ENCODE results near the gene ATG5.
"Not testable (repeated sequence)": the region's sequence is repeated elsewhere in the genome, so short reads cannot be mapped to it uniquely, and the experiment has no call there.

ATG5 gene

GRCh38 chr6:106173124-106173879 lies 152.3 kb downstream of the ATG5 start:
- DNase-seq = no peak

GRCh38 chr6:106170030-106170791 lies 155.3 kb downstream of the ATG5 start:
- DNase-seq = no peak

GRCh38 chr6:106169517-106169916 lies 156.0 kb downstream of the ATG5 start:
- DNase-seq = no peak

- DNase-seq = no peak
Observed at GRCh38 chr6:106168097-106168888, 157.3 kb downstream of the ATG5 start.

- DNase-seq = no peak
Observed at GRCh38 chr6:106167096-106167814, 158.3 kb downstream of the ATG5 start.

- no peak for DNase-seq
Observed at GRCh38 chr6:106165885-106166485, 159.6 kb downstream of the ATG5 start.

GRCh38 chr6:106163966-106164877 lies 161.3 kb downstream of the ATG5 start:
- no peak for DNase-seq

GRCh38 chr6:106163446-106163965 lies 162.1 kb downstream of the ATG5 start:
- DNase-seq = no peak

- no peak for DNase-seq
Observed at GRCh38 chr6:106162921-106163320, 162.6 kb downstream of the ATG5 start.

GRCh38 chr6:106161893-106162292 lies 163.7 kb downstream of the ATG5 start:
- DNase-seq = no peak

GRCh38 chr6:106161311-106161874 lies 164.2 kb downstream of the ATG5 start:
- no peak for DNase-seq

- no peak for DNase-seq
Observed at GRCh38 chr6:106160189-106160588, 165.4 kb downstream of the ATG5 start.

GRCh38 chr6:106159531-106159940 lies 166.0 kb downstream of the ATG5 start:
- DNase-seq = peak; percentile 34

- no peak for DNase-seq
Observed at GRCh38 chr6:106158816-106159215, 166.7 kb downstream of the ATG5 start.

- DNase-seq = no peak
Observed at GRCh38 chr6:106156863-106157262, 168.7 kb downstream of the ATG5 start.

GRCh38 chr6:106156413-106156812 lies 169.1 kb downstream of the ATG5 start:
- DNase-seq = no peak

- no peak for DNase-seq
Observed at GRCh38 chr6:106155219-106155830, 170.2 kb downstream of the ATG5 start.

- DNase-seq = no peak
Observed at GRCh38 chr6:106154326-106154725, 171.2 kb downstream of the ATG5 start.

GRCh38 chr6:106152952-106153351 lies 172.6 kb downstream of the ATG5 start:
- DNase-seq = no peak

GRCh38 chr6:106152476-106152875 lies 173.1 kb downstream of the ATG5 start:
- not testable (repeated sequence) for DNase-seq

Data from 8988T (cell line).